ENCODE results near the gene PCDH15.
"Not testable (repeated sequence)": the region's sequence is repeated elsewhere in the genome, so short reads cannot be mapped to it uniquely, and the experiment has no call there.

GRCh38 chr10:53924051-53924700 lies 876.9 kb downstream of the PCDH15 start:
- TF ChIP-seq, protein P1, sequence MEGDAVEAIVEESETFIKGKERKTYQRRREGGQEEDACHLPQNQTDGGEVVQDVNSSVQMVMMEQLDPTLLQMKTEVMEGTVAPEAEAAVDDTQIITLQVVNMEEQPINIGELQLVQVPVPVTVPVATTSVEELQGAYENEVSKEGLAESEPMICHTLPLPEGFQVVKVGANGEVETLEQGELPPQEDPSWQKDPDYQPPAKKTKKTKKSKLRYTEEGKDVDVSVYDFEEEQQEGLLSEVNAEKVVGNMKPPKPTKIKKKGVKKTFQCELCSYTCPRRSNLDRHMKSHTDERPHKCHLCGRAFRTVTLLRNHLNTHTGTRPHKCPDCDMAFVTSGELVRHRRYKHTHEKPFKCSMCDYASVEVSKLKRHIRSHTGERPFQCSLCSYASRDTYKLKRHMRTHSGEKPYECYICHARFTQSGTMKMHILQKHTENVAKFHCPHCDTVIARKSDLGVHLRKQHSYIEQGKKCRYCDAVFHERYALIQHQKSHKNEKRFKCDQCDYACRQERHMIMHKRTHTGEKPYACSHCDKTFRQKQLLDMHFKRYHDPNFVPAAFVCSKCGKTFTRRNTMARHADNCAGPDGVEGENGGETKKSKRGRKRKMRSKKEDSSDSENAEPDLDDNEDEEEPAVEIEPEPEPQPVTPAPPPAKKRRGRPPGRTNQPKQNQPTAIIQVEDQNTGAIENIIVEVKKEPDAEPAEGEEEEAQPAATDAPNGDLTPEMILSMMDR (conservative IDR thresholded peaks at IDR 0.05; ENCODE audit: low read length) = not testable (repeated sequence)
- not testable (repeated sequence) for TF ChIP-seq EZH2phosphoT487 (IDR thresholded peaks at IDR 0.05; ENCODE audit: borderline replicate concordance, low read depth, low read length)

All from OCI-LY7 (cell line).